HG02870 (cell line): Measurements from ENCODE around the gene DAAM1.

Source experiments
- ATAC-seq: cut with Tn5 transposase; IDR thresholded peaks from one replicate; pipeline ENCODE4 v1.9.1; 2021; ENCODE audit warnings: mild to moderate bottlenecking, moderate library complexity; ENCODE audit not compliant: unreplicated experiment

The DAAM1 gene

GRCh38 chr14:59356767-59357166 is 168.3 kb downstream of the DAAM1 start:
- ATAC-seq: peak; percentile 71

DNA sequence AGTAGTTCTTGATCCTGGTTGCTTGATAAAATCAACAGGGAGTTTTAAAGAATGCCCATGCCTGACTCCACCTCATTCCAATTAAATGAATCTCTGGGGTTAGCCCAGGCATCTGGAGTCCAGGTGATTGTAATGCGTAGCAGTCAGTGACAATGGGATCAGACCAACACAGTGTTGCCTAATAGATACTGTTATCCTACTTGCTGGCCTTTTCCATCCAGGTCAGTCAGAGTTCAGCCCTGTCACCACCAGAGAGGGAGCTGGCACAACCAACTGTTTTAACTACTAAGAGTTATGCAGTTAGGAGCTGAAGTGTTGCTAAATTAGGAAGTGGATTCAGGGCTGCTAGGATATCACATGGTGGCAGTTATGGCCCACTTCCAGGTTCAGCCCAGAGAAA is 169.6 kb downstream of the DAAM1 start:
- ATAC-seq: no peak

- no peak for ATAC-seq
Measured at GRCh38 chr14:59358784-59359183, 170.3 kb downstream of the DAAM1 start.

GRCh38 chr14:59359431-59360124 is 171.1 kb downstream of the DAAM1 start:
- no peak for ATAC-seq

DNA sequence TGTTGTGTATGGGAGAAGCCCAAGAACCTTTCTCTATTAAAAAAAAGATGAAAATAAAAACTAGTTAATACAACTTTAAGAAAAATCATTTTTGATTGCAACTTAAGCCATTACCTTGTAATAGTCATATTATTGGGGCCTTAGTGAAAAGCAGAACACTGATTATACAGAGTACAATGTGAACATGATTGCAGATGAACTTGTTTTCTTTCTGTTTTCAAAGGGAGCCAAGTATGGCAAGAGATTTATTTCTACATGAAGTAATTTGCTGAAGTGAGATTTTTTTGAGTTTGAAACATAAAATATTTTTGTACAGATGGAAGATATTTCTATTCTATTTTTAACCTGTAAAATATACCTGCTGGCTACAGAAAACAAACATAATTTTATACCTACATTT is 171.8 kb downstream of the DAAM1 start:
- no peak for ATAC-seq

- no peak for ATAC-seq
Measured at GRCh38 chr14:59360923-59361794, 172.7 kb downstream of the DAAM1 start.

DNA sequence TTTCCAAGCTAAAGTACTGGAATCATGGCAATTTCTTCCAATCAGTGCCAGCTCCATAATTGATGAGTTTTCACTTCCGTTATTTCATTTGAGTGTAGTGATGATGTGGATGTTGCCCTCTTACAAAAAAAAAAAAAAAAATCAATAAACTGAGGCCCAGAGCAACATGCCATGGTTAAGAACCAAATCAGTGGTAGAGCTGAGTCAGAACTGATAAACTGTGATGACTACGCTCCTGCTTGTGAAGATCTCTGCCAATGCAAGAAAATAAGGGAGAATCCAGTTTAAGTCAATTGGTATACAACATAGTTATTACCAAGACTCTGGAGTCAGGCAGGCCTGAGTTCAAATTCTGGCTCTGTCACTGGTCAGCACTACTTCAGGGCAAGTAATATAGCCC is 174.0 kb downstream of the DAAM1 start:
- no peak for ATAC-seq

GRCh38 chr14:59363531-59364226 is 175.2 kb downstream of the DAAM1 start:
- ATAC-seq: no peak

DNA sequence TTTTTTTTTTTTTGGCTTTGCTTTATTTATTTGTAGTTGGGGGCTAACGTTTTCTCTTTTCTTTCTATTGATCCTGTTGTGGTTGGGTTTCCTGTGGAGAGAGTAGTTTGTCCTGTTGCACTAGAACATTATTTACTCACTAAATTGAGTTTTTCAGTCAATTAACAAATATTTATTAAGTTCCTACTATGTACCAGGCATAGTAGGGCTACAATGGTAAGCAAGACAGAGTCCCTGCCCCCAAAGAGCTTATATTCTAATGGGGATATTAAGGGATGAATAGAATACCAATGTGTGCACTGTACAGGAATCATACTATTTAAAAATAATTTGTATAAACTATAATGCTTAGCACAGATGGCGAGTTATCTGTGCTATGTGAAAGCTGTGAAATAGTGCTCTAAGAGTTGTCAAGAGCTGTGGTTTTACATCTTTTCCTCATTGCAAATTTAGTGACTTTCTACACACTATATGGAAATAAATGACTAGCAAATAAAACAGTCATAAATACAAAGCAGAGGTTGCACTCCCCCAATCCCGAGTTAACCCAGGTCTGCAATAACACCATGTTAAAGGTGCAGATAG is 181.8 kb downstream of the DAAM1 start:
- ATAC-seq: no peak

- no peak for ATAC-seq
Measured at GRCh38 chr14:59371771-59372170, 183.3 kb downstream of the DAAM1 start.

- no peak for ATAC-seq
Measured at GRCh38 chr14:59374048-59374447, 185.6 kb downstream of the DAAM1 start.

DNA sequence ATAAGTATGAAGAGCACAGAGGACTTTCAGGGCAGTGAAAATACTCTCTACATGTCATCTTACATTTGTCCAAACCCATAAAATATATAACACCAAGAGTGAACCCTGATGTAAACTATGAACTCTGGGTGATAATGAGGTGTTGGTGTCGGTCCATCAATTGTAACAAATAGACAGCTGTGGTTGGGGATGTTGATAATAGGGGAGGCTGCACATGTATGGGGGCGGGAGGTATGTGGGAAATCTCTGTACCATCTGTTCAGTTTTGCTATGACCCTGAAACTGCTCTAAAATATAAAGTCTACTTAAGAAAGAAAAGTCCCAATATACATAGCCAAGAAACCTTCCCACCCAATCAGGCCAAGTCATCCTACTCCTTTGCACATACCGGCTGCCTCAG is 188.2 kb downstream of the DAAM1 start:
- ATAC-seq: peak; percentile 71

DNA sequence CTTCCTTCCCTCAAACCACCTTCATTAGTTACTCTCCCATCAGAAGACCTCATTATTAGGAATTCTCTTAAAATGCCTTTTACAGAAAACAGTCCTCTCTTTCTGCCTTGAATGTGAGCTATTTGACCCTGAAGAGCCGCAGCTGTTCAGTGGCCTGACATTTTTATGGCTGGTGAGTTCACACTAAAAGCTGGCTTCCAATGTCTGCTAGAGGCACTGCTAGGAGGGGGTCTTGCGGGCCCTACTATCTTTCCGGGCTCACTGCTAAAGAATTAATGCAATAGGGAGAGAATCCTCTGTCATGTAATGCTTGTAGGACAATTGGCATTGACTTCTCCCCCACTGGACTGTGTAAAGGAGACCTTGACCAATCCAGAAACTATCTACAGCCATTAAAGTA is 189.0 kb downstream of the DAAM1 start:
- no peak for ATAC-seq

- ATAC-seq: no peak
Measured at GRCh38 chr14:59377991-59378601, 189.6 kb downstream of the DAAM1 start.

DNA sequence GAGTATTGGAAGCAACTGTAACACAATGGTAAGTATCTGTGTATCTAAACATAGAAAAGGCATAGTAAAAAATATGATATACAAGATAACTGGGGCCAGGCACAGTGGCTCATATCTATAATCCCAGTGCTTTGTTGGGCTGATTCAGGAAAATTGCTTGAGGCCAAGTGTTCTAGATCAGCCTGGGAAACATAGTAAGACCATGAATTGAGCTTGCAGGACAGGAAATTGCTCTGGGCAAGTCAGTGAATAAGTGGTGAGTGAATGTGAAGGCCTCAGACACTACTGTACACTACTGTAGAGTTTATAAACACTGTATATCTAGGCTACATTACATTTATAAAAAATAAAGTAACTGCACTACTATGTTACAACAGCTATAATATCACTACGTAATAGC is 201.5 kb downstream of the DAAM1 start:
- no peak for ATAC-seq

DNA sequence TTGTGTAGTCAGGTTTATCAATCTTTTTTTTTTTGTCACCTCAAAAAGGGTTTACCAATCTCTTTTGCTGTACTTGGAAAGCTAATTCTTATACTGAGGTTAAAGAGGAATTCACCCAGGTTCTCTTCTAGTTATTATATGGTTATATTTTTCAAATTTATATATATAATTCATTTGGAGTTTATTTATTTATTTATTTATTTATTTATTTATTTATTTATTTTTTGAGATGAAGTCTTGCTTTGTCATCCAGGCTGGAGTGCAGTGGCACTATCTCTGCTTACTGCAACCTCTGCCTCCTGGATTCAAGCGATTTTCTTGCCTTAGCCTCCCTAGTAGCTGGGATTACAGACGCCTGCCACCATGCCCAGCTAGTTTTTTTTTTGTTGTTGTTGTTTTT is 202.9 kb downstream of the DAAM1 start:
- ATAC-seq: no peak

GRCh38 chr14:59394268-59394667 is 205.8 kb downstream of the DAAM1 start:
- ATAC-seq: no peak

- no peak for ATAC-seq
Measured at GRCh38 chr14:59395672-59396071, 207.2 kb downstream of the DAAM1 start.

DNA sequence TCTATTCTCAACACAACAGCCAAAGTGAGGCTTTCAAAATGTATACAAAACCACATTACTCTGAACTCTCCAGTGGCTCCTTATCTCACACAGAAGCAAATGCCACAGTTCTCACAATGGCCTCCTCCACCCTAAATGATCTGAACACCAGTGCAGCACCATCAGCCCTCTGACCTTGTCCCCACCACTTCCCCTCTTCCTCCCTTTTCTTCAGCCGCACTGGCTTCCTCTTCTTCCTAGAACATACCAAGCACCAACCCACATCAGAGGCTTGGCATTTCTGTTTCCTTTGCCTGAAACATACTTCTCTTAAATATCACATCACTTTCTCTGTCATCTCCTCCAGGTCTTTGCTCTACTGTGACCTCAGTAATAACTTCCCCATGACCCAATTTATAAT is 210.4 kb downstream of the DAAM1 start:
- no peak for ATAC-seq

DNA sequence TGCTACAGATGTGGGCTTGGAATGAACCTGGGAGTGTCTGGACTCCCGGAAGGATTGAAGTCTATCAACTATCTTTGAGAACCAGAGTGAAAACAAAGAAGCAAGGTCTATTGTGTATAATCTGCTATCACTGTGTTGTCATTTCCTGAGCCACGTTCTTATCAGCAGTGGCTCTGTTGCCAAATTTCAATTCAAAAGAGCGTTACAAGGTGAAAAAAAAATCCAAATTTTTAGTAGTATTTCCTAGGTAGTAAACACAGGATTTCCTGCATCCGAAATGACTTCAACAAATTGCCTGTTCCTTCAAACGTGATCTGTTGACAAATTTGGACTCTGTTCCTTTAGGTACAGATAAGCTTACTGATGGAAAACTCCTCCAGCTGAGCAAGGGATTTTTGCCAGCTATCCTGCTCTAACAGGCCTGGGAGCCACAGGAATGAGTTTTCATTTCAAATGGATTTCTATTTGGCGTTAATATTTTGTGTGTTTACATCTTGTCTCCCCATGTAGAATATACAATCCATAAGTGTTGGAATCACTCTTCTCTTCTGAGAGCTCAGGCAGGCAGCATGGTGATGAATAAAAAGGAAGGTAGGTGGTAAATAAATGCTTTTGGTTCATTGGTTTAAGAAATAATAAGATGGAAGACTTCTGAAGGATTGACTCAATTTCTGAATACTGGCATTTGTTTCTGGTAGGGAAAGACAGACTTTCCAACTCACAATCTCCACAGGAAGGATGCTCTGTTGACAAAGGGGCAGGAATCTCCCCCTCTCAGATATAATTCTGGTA is 218.2 kb downstream of the DAAM1 start:
- ATAC-seq: no peak
